HFFc6 (cell line): ENCODE results near the gene FSTL1. TPM values are rescaled to one million over a fixed set of nuclear protein-coding genes. Genes with fewer than 3 reads are reported as not detected.

Experiments used
- DNase-seq: peaks from one replicate; pipeline ENCODE4 v3.0.0-alpha.2; 2018
- H3K27ac Mint-ChIP-seq: 2 replicates; pipeline ENCODE4 v1.8.0; 2020; ENCODE audit warnings: mild to moderate bottlenecking, mixed read lengths
- H3K27me3 Mint-ChIP-seq: 2 replicates; pipeline ENCODE4 v1.8.0; 2021; ENCODE audit warnings: mild to moderate bottlenecking, moderate library complexity, mixed read lengths; ENCODE audit not compliant: insufficient read depth
- H3K36me3 Mint-ChIP-seq: 2 replicates; pipeline ENCODE4 v1.8.0; 2021; ENCODE audit warnings: low read depth, mixed read lengths
- H3K4me1 Mint-ChIP-seq: 2 replicates; pipeline ENCODE4 v1.8.0; 2020; ENCODE audit warnings: low read depth, mixed read lengths
- H3K4me3 Mint-ChIP-seq: 2 replicates; pipeline ENCODE4 v1.8.0; 2020; ENCODE audit warnings: mild to moderate bottlenecking, moderate library complexity, mixed read lengths
- H3K9me3 Mint-ChIP-seq: 2 replicates; pipeline ENCODE4 v1.8.0; 2020; ENCODE audit warnings: mild to moderate bottlenecking, mixed read lengths
- CTCF ChIP-seq: fragments of 200-600 bp; sonication (generic); IDR thresholded peaks from 2 replicates; pipeline ENCODE4 v1.5.0; 2021; ENCODE audit warnings: antibody characterized with exemption, mild to moderate bottlenecking
- total RNA-seq, 6 experiments: library from RNA; stranded (reverse); fragmentation: NEBNext Ultra II Directional; extraction: Animal tissue kit (Norgen Biotek cat#: 25700); gene quantifications; 2 replicates in 1 of 6; 3 replicates in 5 of 6; pipeline ENCODE4 v1.2.3, GENCODE V29; 2021

The FSTL1 gene
- total RNA-seq, 6 experiments from 2014 or later: 1,595 to 1,958 (median 1,726) TPM

DNA sequence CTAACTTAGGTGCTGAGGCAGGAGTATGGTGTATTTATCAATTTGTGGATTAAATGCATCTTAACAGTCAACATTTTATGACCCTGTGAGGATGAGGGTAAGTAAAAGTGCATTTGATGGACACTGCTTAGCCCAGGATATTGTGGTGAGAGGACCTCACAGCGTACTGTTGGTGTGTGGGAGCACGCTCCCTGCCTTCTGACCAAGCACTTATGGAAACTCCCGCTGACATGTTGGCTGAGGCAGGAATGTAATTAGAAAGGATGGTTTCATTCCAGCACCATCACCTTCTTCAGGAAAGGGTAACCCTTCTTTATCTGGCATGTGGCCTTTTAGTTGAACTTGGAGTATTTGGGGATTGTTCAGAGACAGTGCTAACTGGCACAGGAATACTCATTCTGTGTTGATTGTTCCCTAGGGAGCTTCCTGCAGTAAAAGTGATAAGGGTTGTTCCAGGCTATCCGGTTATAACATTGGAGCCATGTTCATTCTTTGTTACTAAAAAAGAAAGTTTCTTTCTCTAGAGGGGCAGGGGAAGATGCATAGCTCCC is 11.7 kb upstream of the FSTL1 start:
- no peak for TF ChIP-seq CTCF
- Mint-ChIP-seq H3K4me1 (peaks cover 33% of the 10 kb centered on the region), H3K27ac (no peak overlapping the region), H3K4me3 (no peak overlapping the region), H3K36me3 (no peaks in the 10 kb centered on the region; the same call in 1 of the 2 replicates), H3K27me3 (no peaks in the 10 kb centered on the region; the same call in 1 of the 2 replicates), H3K9me3 (peaks cover 5% of the 10 kb centered on the region)
- no peak for DNase-seq

- H3K36me3 Mint-ChIP-seq: no peaks in the 10 kb centered on the region; the same call in 1 of the 2 replicates
- H3K27me3 Mint-ChIP-seq: no peaks in the 10 kb centered on the region; the same call in 1 of the 2 replicates
Observed at GRCh38 chr3:120461416-120461815, 10.6 kb upstream of the FSTL1 start.

GRCh38 chr3:120460862-120461261 is 10.1 kb upstream of the FSTL1 start:
- Mint-ChIP-seq H3K27ac (no peak overlapping the region), H3K36me3 (no peaks in the 10 kb centered on the region; the same call in 1 of the 2 replicates), H3K9me3 (peaks cover 5% of the 10 kb centered on the region), H3K27me3 (no peaks in the 10 kb centered on the region; the same call in 1 of the 2 replicates), H3K4me3 (no peak overlapping the region), H3K4me1 (peaks cover 33% of the 10 kb centered on the region)
- no peak for DNase-seq
- no peak for TF ChIP-seq CTCF

More at GRCh38 chr3:120461416-120461815, 10.6 kb upstream of the FSTL1 start:
- Mint-ChIP-seq H3K9me3 (peaks cover 5% of the 10 kb centered on the region), H3K4me3 (no peak overlapping the region; the same call in 1 of the 2 replicates), H3K27ac (peak overlapping the region; percentile 47; the same call in 1 of the 2 replicates), H3K4me1 (peaks cover 33% of the 10 kb centered on the region)
- TF ChIP-seq CTCF: peak; percentile 36; the same call in 1 of the 2 replicates
- no peak for DNase-seq

DNA sequence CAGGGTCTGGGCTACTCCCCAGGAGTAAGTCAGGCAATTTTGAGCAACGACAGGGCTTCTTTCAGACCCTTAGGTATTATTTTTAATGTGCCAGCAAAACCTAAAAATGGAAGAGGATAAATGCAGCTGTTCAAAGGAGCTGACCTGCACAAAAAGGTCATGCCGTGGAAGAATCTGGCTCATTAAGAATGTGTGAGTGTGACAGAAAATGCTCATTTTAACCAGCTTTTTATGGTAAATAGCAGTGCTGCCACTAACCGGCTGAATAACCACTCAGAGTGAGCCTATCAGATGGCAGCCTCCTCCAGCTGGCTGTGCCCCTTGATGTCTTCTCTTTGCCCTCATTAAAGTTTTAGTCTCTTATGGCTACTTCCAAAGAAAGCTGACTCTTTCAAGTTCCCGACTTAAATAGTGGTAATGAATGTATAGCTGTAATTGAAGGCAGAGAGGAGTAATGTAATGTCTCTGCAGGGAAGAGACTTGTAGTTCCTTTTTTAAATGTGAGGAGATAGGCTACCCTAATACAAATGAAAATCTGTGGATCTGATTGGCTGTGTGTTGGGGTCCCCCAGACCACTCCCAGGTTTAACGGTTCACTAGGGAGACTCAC is 9.5 kb upstream of the FSTL1 start:
- no peak for TF ChIP-seq CTCF
- Mint-ChIP-seq H3K4me3 (no peak overlapping the region), H3K27ac (no peak overlapping the region), H3K36me3 (no peaks in the 10 kb centered on the region; the same call in 1 of the 2 replicates), H3K9me3 (peaks cover 5% of the 10 kb centered on the region), H3K4me1 (peaks cover 33% of the 10 kb centered on the region), H3K27me3 (no peaks in the 10 kb centered on the region; the same call in 1 of the 2 replicates)
- no peak for DNase-seq

DNA sequence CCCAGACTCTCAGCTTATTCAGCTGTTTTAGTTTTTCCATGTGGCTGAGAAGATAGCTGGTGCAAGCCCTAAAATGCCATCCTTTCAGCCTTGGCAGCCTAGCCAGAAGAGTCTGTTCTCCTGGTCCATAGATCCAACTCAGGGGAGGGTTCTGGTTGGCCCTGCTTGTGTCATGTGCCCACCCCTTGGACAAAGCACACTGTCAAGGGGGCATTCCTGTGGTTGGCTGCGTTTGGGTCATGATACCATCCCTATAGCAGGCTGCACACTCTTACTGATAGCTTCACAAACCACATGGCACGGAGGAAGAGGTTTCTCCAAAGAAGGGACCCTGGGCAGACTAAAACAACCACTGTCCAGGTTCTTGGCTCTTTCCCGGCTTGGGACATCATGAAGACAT is 8.4 kb upstream of the FSTL1 start:
- no peaks in the 10 kb centered on the region; the same call in 1 of the 2 replicates for H3K27me3 Mint-ChIP-seq
- H3K4me1 Mint-ChIP-seq: peaks cover 33% of the 10 kb centered on the region
- no peak for TF ChIP-seq CTCF
- peaks cover 5% of the 10 kb centered on the region for H3K9me3 Mint-ChIP-seq
- no peak overlapping the region for H3K4me3 Mint-ChIP-seq
- H3K27ac Mint-ChIP-seq: no peak overlapping the region
- no peak for DNase-seq
- no peaks in the 10 kb centered on the region; the same call in 1 of the 2 replicates for H3K36me3 Mint-ChIP-seq
